HepG2 (cell line): ENCODE measurements around the gene GJD3. TPM values are rescaled to one million over a fixed set of nuclear protein-coding genes. Genes with fewer than 3 reads are reported as not detected.

Experiments
- BCL6 ChIP-seq: IDR thresholded peaks from 2 replicates; pipeline ENCODE4 v1.6.1; 2016; ENCODE audit warnings: missing genetic modification reagents, missing compliant biosample characterization
- BHLHE40 ChIP-seq: IDR thresholded peaks from 2 replicates; pipeline ENCODE4 v1.6.1; 2011; ENCODE audit warnings: low read length, improper control_type of control experiment
- CAMTA2 ChIP-seq: sonication (generic); formaldehyde crosslinking; IDR thresholded peaks from 2 replicates; pipeline ENCODE4 v1.4.0; 2020; ENCODE audit warnings: mild to moderate bottlenecking, missing genetic modification reagents, borderline replicate concordance
- ETV5 ChIP-seq: IDR thresholded peaks from 2 replicates; pipeline ENCODE4 v1.6.1; 2018; ENCODE audit warnings: missing biosample characterization, missing genetic modification reagents, inconsistent platforms, borderline replicate concordance
- FLYWCH1 ChIP-seq: sonication (generic); formaldehyde crosslinking; IDR thresholded peaks from 2 replicates; pipeline ENCODE4 v1.8.1; 2023; ENCODE audit warnings: mild to moderate bottlenecking, missing genetic modification reagents
- FOXA1 ChIP-seq, 2 experiments: fragments of 450-650 bp in 1 of 2; sonication (generic) in 1 of 2; formaldehyde crosslinking in 1 of 2; IDR thresholded peaks; 2 replicates each; pipeline versions ENCODE4 v1.4.0 to v1.6.1; 2016 to 2020; ENCODE audit warnings: missing genetic modification reagents in 1 of 2
- FOXC1 ChIP-seq: sonication (generic); formaldehyde crosslinking; IDR thresholded peaks from 2 replicates; pipeline ENCODE4 v1.8.0; 2022; ENCODE audit warnings: mild to moderate bottlenecking, missing genetic modification reagents, borderline replicate concordance
- HNF4G ChIP-seq, 2 experiments: sonication (generic) in 1 of 2; formaldehyde crosslinking in 1 of 2; IDR thresholded peaks; 2 replicates each; pipeline versions ENCODE4 v1.4.0 to v1.6.1; 2011 to 2020; ENCODE audit warnings: borderline replicate concordance in 2 of 2, low read depth in 2 of 2, mild to moderate bottlenecking in 2 of 2, low read length in 1 of 2, missing genetic modification reagents in 1 of 2, moderate library complexity in 1 of 2
- JUND ChIP-seq: sonication (generic); formaldehyde crosslinking; IDR thresholded peaks from 2 replicates; pipeline ENCODE4 v1.8.0; 2022; ENCODE audit warnings: mild to moderate bottlenecking, missing genetic modification reagents
- MATR3 ChIP-seq: sonication (generic); formaldehyde crosslinking; IDR thresholded peaks from 2 replicates; pipeline ENCODE4 v1.4.0; 2020; ENCODE audit warnings: missing genetic modification reagents
- MLXIP ChIP-seq: sonication (generic); formaldehyde crosslinking; IDR thresholded peaks from 2 replicates; pipeline ENCODE4 v1.9.0; 2021; ENCODE audit warnings: missing genetic modification reagents, borderline replicate concordance
- ZBTB25 ChIP-seq: IDR thresholded peaks from 2 replicates; pipeline ENCODE4 v1.6.1; 2018; ENCODE audit warnings: missing genetic modification reagents
- ZNF614 ChIP-seq: IDR thresholded peaks from 2 replicates; pipeline ENCODE4 v1.6.1; 2018; ENCODE audit warnings: missing biosample characterization, missing genetic modification reagents, inconsistent platforms, borderline replicate concordance
- ZNF766 ChIP-seq: sonication (generic); formaldehyde crosslinking; IDR thresholded peaks from 2 replicates; pipeline ENCODE4 v1.5.0; 2020; ENCODE audit warnings: missing genetic modification reagents, borderline replicate concordance
- ZNF83 ChIP-seq: sonication (generic); formaldehyde crosslinking; IDR thresholded peaks from 2 replicates; pipeline ENCODE4 v1.4.0; 2020; ENCODE audit warnings: missing genetic modification reagents, mild to moderate bottlenecking, borderline replicate concordance
- ZSCAN9 ChIP-seq: IDR thresholded peaks from 2 replicates; pipeline ENCODE4 v1.6.1; 2016; ENCODE audit warnings: borderline replicate concordance
- polyA plus RNA-seq, 8 experiments: library from polyadenylated mRNA; depleted of rRNA in 3 of 8; stranded (reverse) in 7 of 8; unstranded in 1 of 8; fragments of >200 nt; fragmentation: Illumina TruSeq in 4 of 8; extraction: Trizol in 4 of 8; gene quantifications; 2 replicates each; pipeline versions ENCODE4 v1.2.1 to v1.2.3, GENCODE V29; 2011 to 2016; ENCODE audit warnings: low read depth in 4 of 8, missing spikeins in 1 of 8, mixed read lengths in 1 of 8; ENCODE audit not compliant: insufficient read depth in 1 of 8
- total RNA-seq, 5 experiments: library from RNA; depleted of rRNA; stranded (reverse); fragments of >200 nt; fragmentation: Illumina TruSeq; extraction: Trizol; gene quantifications; 2 replicates each; pipeline ENCODE4 v1.2.3, GENCODE V29; 2016; ENCODE audit warnings: low read depth in 1 of 5
- TF ChIP-seq, protein P1 (sequence below): sonication (generic); formaldehyde crosslinking; IDR thresholded peaks from 2 replicates; pipeline ENCODE4 v1.4.0; 2020; ENCODE audit warnings: missing genetic modification reagents, mild to moderate bottlenecking, borderline replicate concordance
- TF ChIP-seq, protein P2 (sequence below): sonication (generic); formaldehyde crosslinking; IDR thresholded peaks from 2 replicates; pipeline ENCODE4 v1.4.0; 2020; ENCODE audit warnings: missing genetic modification reagents, mild to moderate bottlenecking, borderline replicate concordance

The GJD3 gene
- total and polyA plus RNA-seq, 2 of the 13 experiments (the other 11 are each of a cell fraction or from before 2014, with no cell fraction given): not detected

DNA sequence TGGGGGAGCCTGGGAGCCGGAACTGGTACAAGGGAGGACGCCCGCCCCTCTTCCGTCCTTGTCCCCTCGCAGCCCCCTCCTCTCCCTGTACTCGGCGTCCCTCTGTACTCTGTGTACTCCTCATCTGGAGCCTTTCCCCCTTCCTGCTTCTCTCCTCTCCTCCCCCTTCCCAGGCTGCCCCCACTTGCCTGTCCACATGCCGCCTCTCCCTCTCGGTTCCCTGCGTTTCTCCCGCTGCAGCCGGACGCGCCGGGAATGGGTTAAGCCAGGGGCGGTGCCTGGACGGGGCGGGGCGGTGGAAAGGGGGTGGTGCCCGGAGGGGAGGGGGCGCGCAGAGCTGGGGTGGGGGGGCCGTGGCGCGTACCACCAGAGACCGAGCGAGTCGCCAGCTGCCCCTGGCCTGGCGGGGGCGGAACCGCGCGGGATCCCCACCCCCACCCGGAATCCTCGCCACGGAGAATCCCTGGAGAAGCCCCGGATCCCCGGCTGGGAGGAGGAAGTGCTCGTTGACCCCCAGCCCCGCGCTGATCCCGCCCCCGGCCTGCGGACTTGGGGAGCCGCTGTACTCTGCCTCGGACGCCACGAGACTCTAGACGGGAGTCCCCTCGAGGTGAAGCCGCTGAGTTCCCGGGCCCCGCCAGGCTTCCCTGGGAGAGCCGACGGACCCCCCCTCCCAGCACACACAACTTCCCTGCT lies 22.6 kb downstream of the GJD3 start (continued):
- TF ChIP-seq, protein P1, sequence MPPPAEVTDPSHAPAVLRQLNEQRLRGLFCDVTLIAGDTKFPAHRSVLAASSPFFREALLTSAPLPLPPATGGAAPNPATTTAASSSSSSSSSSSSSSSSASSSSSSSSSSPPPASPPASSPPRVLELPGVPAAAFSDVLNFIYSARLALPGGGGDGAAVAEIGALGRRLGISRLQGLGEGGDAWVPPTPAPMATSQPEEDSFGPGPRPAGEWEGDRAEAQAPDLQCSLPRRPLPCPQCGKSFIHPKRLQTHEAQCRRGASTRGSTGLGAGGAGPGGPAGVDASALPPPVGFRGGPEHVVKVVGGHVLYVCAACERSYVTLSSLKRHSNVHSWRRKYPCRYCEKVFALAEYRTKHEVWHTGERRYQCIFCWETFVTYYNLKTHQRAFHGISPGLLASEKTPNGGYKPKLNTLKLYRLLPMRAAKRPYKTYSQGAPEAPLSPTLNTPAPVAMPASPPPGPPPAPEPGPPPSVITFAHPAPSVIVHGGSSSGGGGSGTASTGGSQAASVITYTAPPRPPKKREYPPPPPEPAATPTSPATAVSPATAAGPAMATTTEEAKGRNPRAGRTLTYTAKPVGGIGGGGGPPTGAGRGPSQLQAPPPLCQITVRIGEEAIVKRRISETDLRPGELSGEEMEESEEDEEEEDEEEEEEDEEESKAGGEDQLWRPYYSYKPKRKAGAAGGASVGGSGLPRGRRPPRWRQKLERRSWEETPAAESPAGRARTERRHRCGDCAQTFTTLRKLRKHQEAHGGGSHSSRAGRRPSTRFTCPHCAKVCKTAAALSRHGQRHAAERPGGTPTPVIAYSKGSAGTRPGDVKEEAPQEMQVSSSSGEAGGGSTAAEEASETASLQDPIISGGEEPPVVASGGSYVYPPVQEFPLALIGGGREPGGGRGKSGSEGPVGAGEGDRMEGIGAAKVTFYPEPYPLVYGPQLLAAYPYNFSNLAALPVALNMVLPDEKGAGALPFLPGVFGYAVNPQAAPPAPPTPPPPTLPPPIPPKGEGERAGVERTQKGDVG (CRISPR knock-in tag): no peak
- TF ChIP-seq MATR3 (no peak), BHLHE40 (no peak), FOXA1 (IDR thresholded peaks at IDR 0.05) (no peak), FOXA1 (CRISPR knock-in tag; IDR thresholded peaks at IDR 0.05) (no peak; the same call in 1 of the 2 replicates), HNF4G (IDR thresholded peaks at IDR 0.05; ENCODE audit: borderline replicate concordance, low read depth, low read length) (no peak; the same call in 1 of the 2 replicates), HNF4G (CRISPR knock-in tag; IDR thresholded peaks at IDR 0.05; ENCODE audit: borderline replicate concordance, low read depth) (no peak), ZNF766 (CRISPR knock-in tag) (no peak), JUND (CRISPR knock-in tag) (no peak), FLYWCH1 (no peak), FOXC1 (CRISPR knock-in tag) (no peak), ZSCAN9 (CRISPR knock-in tag) (peak; percentile 18; the same call in 1 of the 2 replicates), ZNF614 (CRISPR knock-in tag) (no peak), BCL6 (no peak), ZNF83 (CRISPR knock-in tag) (no peak), CAMTA2 (CRISPR knock-in tag) (no peak), ZBTB25 (CRISPR knock-in tag) (no peak), ETV5 (peak; percentile 57; the same call in 1 of the 2 replicates), MLXIP (CRISPR knock-in tag) (no peak)
- TF ChIP-seq, protein P2, sequence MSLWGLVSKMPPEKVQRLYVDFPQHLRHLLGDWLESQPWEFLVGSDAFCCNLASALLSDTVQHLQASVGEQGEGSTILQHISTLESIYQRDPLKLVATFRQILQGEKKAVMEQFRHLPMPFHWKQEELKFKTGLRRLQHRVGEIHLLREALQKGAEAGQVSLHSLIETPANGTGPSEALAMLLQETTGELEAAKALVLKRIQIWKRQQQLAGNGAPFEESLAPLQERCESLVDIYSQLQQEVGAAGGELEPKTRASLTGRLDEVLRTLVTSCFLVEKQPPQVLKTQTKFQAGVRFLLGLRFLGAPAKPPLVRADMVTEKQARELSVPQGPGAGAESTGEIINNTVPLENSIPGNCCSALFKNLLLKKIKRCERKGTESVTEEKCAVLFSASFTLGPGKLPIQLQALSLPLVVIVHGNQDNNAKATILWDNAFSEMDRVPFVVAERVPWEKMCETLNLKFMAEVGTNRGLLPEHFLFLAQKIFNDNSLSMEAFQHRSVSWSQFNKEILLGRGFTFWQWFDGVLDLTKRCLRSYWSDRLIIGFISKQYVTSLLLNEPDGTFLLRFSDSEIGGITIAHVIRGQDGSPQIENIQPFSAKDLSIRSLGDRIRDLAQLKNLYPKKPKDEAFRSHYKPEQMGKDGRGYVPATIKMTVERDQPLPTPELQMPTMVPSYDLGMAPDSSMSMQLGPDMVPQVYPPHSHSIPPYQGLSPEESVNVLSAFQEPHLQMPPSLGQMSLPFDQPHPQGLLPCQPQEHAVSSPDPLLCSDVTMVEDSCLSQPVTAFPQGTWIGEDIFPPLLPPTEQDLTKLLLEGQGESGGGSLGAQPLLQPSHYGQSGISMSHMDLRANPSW (CRISPR knock-in tag): no peak
